Activated B cell treated with CpG ODN at 0.5 μM for 24 hours (primary cell): Measurements from ENCODE around the gene GPR146. TPM values are rescaled to one million over a fixed set of nuclear protein-coding genes. Genes with fewer than 3 reads are reported as not detected.

ENCODE experiments used
- ATAC-seq: fragments of 200-7000 bp; cut with Tn5 transposase; one replicate; pipeline ENCODE4 v1.10.0; 2021; ENCODE audit warnings: low read depth, mild to moderate bottlenecking, moderate library complexity
- CTCF ChIA-PET: fragments of 350-600 bp; sonication (Branson Sonifier 250); formaldehyde crosslinking; loops from one replicate; lab custom pipeline; 2021; ENCODE audit warnings: antibody characterized with exemption; lab: Charles Lee
- POLR2A ChIA-PET: fragments of 350-600 bp; sonication (Branson Sonifier 250); formaldehyde crosslinking; loops from one replicate; lab custom pipeline; 2021; ENCODE audit warnings: antibody characterized with exemption; lab: Charles Lee
- DNase-seq: peaks from one replicate; pipeline ENCODE4 v3.0.0; 2022
- H3K27ac Mint-ChIP-seq: one replicate; pipeline ENCODE4 v1.8.0; 2020; ENCODE audit warnings: mixed read lengths
- H3K27me3 Mint-ChIP-seq: one replicate; pipeline ENCODE4 v1.8.0; 2021; ENCODE audit warnings: mixed read lengths
- H3K36me3 Mint-ChIP-seq: one replicate; pipeline ENCODE4 v1.8.0; 2021; ENCODE audit warnings: low read depth, mixed read lengths
- H3K4me1 Mint-ChIP-seq: one replicate; pipeline ENCODE4 v1.8.0; 2021; ENCODE audit warnings: mixed read lengths
- H3K4me3 Mint-ChIP-seq: one replicate; pipeline ENCODE4 v1.8.0; 2020; ENCODE audit warnings: mild to moderate bottlenecking, mixed read lengths
- H3K9me3 Mint-ChIP-seq: one replicate; pipeline ENCODE4 v1.8.0; 2020; ENCODE audit warnings: mixed read lengths
- CTCF ChIP-seq: fragments of 200-600 bp; IDR thresholded peaks from one replicate; pipeline ENCODE4 v1.8.0; 2022; ENCODE audit warnings: antibody characterized with exemption, mild to moderate bottlenecking
- intact Hi-C: fragments of 100-400 bp; cut with micrococcal nuclease; formaldehyde crosslinking; loops from one replicate; pipeline ENCODE4 v1.15.1; 2024
- total RNA-seq: library from RNA; stranded (reverse); gene quantifications from 2 replicates; pipeline ENCODE4 v1.2.3, GENCODE V29; 2022

The GPR146 gene
- total RNA-seq, 1 donor from 2014 or later: 6.9 TPM

GRCh38 chr7:1074593-1075431 lies 30.5 kb downstream of the GPR146 start:
- H3K27me3 Mint-ChIP-seq: no peaks in the 10 kb centered on the region
- no peak overlapping the region for H3K27ac Mint-ChIP-seq
- no peak overlapping the region for H3K4me3 Mint-ChIP-seq
- H3K36me3 Mint-ChIP-seq: no peaks in the 10 kb centered on the region
- POLR2A ChIA-PET: interaction anchor here (0.7 kb wide), 1 partner anchor 100 kb away, joined by 3 read pairs; no protein-coding TSS in a partner anchor
- ATAC-seq (no peak), DNase-seq (no peak)
- no peaks in the 10 kb centered on the region for H3K9me3 Mint-ChIP-seq
- H3K4me1 Mint-ChIP-seq: peaks cover 5% of the 10 kb centered on the region
- CTCF ChIA-PET: interaction anchor here (1.0 to 1.1 kb wide), 2 partner anchors 13 to 82 kb away, joined by 3 to 4 read pairs; partner anchors contain the start of gene GPER1
- TF ChIP-seq CTCF: no peak
- intact Hi-C loops: no loop called here

- POLR2A ChIA-PET: interaction anchor here (0.7 kb wide), 1 partner anchor 80 kb away, joined by 3 read pairs; no protein-coding TSS in a partner anchor
- intact Hi-C loops: no loop called here
Measured at GRCh38 chr7:1076184-1077072, 32.1 kb downstream of the GPR146 start.

GRCh38 chr7:1078519-1078918 lies 34.2 kb downstream of the GPR146 start:
- TF ChIP-seq CTCF: no peak
- POLR2A ChIA-PET: no interaction called here
- intact Hi-C loops: no loop called here
- Mint-ChIP-seq H3K27me3 (no peaks in the 10 kb centered on the region), H3K36me3 (no peaks in the 10 kb centered on the region), H3K27ac (no peak overlapping the region), H3K4me3 (no peak overlapping the region), H3K4me1 (no peaks in the 10 kb centered on the region), H3K9me3 (no peaks in the 10 kb centered on the region)
- CTCF ChIA-PET: interaction anchor here (2.6 kb wide), 1 partner anchor 85 kb away, joined by 7 read pairs; no protein-coding TSS in a partner anchor
- DNase-seq: no peak
- no peak for ATAC-seq

More at GRCh38 chr7:1076184-1077072, 32.1 kb downstream of the GPR146 start:
- Mint-ChIP-seq H3K9me3 (no peaks in the 10 kb centered on the region), H3K4me1 (peaks cover 5% of the 10 kb centered on the region), H3K4me3 (no peak overlapping the region), H3K36me3 (no peaks in the 10 kb centered on the region), H3K27me3 (no peaks in the 10 kb centered on the region), H3K27ac (no peak overlapping the region)
- TF ChIP-seq CTCF: no peak
- no peak for DNase-seq
- ATAC-seq: no peak
- CTCF ChIA-PET: interaction anchor here (1.1 kb wide), 1 partner anchor 83 kb away, joined by 4 read pairs; no protein-coding TSS in a partner anchor

- ATAC-seq: no peak
- no peak for TF ChIP-seq CTCF
- no peaks in the 10 kb centered on the region for H3K27me3 Mint-ChIP-seq
- no peaks in the 10 kb centered on the region for H3K9me3 Mint-ChIP-seq
- no peak for DNase-seq
- intact Hi-C loops: no loop called here
- H3K4me1 Mint-ChIP-seq: no peaks in the 10 kb centered on the region
- H3K27ac Mint-ChIP-seq: no peak overlapping the region
- no peak overlapping the region for H3K4me3 Mint-ChIP-seq
- ChIA-PET CTCF (interaction anchor here (2.6 kb wide), 1 partner anchor 86 kb away, joined by 7 read pairs; no protein-coding TSS in a partner anchor), POLR2A (interaction anchor here (0.6 kb wide), 1 partner anchor 45 kb away, joined by 4 read pairs; no protein-coding TSS in a partner anchor)
- no peaks in the 10 kb centered on the region for H3K36me3 Mint-ChIP-seq
Measured at GRCh38 chr7:1078985-1079384, 34.6 kb downstream of the GPR146 start.
